Stimulated activated memory B cell treated with anti-CD40 and anti-IgM and Interleukin-4, amounts not matched to agents 10 μg/mL and 1 μg/mL and 100 μg/mL, for 72 hours (primary cell): ENCODE measurements around the gene URM1.
"Not testable (repeated sequence)": the region's sequence is repeated elsewhere in the genome, so short reads cannot be mapped to it uniquely, and the experiment has no call there.

ENCODE experiments used
- ATAC-seq: fragments of 150-1000 bp; cut with Tn5 transposase; 2 replicates; pipeline ENCODE4 v1.10.0; 2021
- H3K27ac Mint-ChIP-seq: one replicate; pipeline ENCODE4 v1.8.0; 2022; ENCODE audit warnings: mild to moderate bottlenecking, mixed read lengths
- H3K27me3 Mint-ChIP-seq: one replicate; pipeline ENCODE4 v1.8.0; 2022; ENCODE audit warnings: mixed read lengths
- H3K36me3 Mint-ChIP-seq: one replicate; pipeline ENCODE4 v1.8.0; 2022; ENCODE audit warnings: mixed read lengths
- H3K4me1 Mint-ChIP-seq: one replicate; pipeline ENCODE4 v1.8.0; 2022; ENCODE audit warnings: mixed read lengths
- H3K4me3 Mint-ChIP-seq: one replicate; pipeline ENCODE4 v1.8.0; 2022; ENCODE audit warnings: mild to moderate bottlenecking, moderate library complexity, mixed read lengths
- H3K9me3 Mint-ChIP-seq: one replicate; pipeline ENCODE4 v1.8.0; 2022; ENCODE audit warnings: mixed read lengths

URM1 gene

DNA sequence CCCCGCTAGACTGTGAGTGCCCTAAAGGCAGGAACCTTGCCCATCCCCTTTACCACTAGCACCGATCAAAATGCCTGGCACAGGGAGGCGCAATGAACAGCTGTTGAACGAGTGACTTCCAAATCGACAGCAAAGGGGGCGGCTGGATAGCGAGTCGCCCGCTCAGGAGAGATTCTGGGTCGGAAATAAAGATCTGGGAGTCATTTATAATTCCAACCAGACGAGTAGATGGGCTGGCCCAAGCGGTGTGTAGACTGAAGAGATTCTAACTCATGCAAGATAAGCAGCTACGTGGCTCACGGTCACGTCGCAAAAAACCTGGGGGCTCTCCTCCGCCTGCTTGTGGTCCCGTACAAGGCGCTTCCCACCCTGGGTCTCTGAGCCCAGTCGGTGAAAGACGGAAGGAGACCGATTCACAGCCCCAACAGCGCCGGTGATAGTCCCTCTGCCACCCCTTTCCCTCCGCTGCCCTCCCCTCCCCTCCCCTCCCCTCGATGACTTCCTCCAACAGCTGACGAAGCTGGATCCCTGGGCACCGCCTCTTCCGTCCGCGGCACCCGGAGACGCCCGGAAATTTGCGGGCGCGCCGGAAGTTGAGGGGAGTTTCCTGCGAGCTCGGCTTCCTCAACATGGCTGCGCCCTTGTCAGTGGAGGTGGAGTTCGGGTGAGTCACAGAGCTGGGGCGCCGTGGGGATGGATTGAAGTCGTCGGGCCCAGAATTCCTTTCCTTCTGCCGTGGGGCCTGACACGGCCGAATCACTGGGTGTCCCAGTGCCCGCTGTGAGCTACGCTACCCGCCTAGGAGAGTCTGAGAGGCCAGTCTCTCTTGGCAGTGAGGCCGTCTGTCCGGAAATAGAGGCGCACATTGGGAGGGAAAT is at the start of gene URM1:
TSS of gene URM1 (plus strand) at position 623 of the 878 bp plus-strand sequence. CDS start at position 630, 7 bp downstream.
- Mint-ChIP-seq H3K9me3 (no peaks in the 10 kb centered on the region), H3K27me3 (peaks cover 11% of the 10 kb centered on the region), H3K27ac (peak within 1 kb of the TSS; percentile 89), H3K4me3 (peak within 1 kb of the TSS; percentile 92), H3K4me1 (peaks cover 37% of the 10 kb centered on the region), H3K36me3 (peaks cover 12% of the 10 kb centered on the region)
- ATAC-seq: peak; percentile 98

DNA sequence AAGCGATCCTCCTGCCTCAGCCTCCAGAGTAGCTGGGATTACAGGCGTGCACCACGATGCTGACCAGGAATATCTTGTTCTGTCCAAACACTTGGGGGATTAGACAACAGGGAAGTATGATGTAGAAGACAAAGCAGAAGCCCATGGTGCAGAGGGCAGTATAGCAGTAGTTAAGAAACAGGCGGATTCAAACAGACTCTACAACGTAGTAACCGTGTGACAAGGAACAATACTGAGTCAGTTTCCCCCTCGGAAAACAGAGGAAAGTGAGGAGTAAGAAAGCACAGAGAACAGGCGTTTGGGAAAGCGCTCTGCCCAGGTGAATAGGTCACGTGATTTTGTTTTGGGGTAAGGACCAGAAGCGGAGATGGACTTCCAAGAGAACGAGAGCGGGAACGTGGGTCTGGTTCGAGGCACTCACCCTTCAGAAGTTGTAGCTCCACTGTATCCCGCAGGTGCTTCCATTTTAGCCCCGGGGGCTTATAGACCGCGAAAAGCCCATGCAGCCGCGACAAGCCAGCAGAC is 49.2 kb upstream of the URM1 start:
- H3K27me3 Mint-ChIP-seq: no peaks in the 10 kb centered on the region
- peaks cover 13% of the 10 kb centered on the region for H3K4me1 Mint-ChIP-seq
- peaks cover 17% of the 10 kb centered on the region for H3K36me3 Mint-ChIP-seq
- peak overlapping the region; percentile 90 for H3K4me3 Mint-ChIP-seq
- no peaks in the 10 kb centered on the region for H3K9me3 Mint-ChIP-seq
- no peak for ATAC-seq
- H3K27ac Mint-ChIP-seq: peak overlapping the region; percentile 91

DNA sequence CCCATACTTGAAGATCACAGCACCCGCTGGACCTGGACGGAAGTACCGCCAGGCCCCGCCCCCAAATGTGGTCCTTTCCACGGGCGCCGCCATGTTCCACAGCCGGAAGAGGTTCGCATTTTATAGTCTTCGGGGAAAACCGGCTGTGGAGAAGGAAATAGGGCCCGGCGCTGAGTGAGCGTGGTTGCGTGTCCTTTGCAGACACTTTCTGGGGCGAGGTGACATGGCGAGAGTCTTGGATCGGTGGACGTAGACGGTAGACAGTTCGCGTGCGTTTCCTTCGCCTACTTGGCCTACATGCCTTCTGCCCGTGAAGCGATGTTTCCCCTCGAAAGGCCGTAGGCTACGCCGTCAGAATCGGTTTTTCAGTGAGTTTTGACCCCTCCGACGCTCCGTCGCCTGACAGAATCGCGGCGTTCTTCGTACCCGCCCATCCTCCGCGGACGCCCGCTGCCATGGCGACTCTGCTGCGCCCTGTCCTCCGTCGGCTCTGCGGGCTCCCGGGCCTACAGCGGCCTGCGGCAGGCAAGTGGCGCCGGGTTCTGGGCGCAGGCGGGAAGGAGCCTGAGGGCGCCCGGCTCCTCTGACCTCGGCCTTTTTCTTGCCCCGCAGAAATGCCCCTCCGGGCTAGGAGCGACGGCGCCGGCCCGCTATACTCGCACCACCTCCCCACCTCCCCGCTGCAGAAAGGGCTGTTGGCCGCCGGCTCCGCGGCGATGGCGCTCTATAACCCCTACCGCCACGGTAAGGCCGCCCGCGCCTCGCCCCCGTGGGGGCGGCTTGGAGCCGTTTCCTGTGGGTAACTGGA is 48.6 kb upstream of the URM1 start, which contains the start of the genes COQ4 and TRUB2:
TSS of gene COQ4 (plus strand) at position 436 of the 808 bp plus-strand sequence. CDS start at position 456, 20 bp downstream.
TSS of gene TRUB2 (minus strand) at position 44 of the 808 bp plus-strand sequence. CDS start at position 5, 39 bp downstream.
- no peaks in the 10 kb centered on the region for H3K9me3 Mint-ChIP-seq
- peaks cover 14% of the 10 kb centered on the region for H3K36me3 Mint-ChIP-seq
- peak within 1 kb of the TSS; percentile 90 for H3K4me3 Mint-ChIP-seq
- peaks cover 13% of the 10 kb centered on the region for H3K4me1 Mint-ChIP-seq
- H3K27me3 Mint-ChIP-seq: no peaks in the 10 kb centered on the region
- peak within 1 kb of the TSS; percentile 91 for H3K27ac Mint-ChIP-seq
- ATAC-seq: peak; percentile 95

DNA sequence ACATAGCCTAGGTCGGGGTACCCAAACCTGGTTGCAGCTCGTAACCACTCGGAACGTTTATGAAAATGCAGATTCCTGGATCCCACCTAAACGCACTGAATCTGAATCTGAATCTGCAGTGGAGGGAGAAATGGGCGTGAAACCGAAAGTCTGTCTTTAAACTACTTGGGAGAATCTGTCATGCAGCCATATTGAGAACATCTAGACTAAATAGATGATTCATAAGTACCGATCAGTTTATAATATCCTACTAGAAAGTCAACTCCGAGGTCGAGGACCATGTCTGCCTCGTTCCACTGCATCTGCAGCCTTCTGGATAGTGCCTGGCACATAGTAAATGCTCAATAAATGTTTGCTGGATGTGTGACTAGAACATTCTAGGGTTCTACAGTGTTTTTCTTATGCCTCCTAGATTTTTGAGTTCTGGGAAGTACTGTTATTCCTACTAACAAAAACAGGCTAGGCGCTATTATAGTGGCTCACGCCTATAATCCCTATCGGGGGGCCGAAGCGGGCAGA is 47.9 kb upstream of the URM1 start:
- Mint-ChIP-seq H3K9me3 (no peaks in the 10 kb centered on the region), H3K4me3 (peak overlapping the region; percentile 90), H3K27me3 (no peaks in the 10 kb centered on the region), H3K36me3 (peaks cover 18% of the 10 kb centered on the region), H3K27ac (peak overlapping the region; percentile 91), H3K4me1 (peaks cover 13% of the 10 kb centered on the region)
- ATAC-seq: no peak

DNA sequence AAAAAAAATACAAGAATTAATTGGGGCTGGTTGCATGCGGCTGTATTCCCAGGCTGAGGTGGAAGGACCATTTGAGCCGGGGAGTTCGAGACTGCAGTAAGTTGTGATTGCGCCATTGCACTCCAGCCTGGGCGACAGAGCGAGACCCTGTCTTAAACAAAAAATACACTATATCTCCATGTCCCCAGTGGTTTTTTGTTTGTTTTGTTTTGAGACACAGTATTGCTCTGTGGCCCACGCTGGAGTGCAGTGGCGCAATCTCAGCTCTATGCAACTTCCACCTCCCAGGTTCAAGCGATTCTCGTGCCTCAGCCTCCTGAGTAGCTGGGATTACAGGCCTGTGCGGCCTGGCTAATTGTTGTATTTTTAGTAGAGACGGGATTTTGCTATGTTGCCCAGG is 47.4 kb upstream of the URM1 start:
- ATAC-seq: no peak
- Mint-ChIP-seq H3K4me3 (peak overlapping the region; percentile 90), H3K27me3 (no peaks in the 10 kb centered on the region)

DNA sequence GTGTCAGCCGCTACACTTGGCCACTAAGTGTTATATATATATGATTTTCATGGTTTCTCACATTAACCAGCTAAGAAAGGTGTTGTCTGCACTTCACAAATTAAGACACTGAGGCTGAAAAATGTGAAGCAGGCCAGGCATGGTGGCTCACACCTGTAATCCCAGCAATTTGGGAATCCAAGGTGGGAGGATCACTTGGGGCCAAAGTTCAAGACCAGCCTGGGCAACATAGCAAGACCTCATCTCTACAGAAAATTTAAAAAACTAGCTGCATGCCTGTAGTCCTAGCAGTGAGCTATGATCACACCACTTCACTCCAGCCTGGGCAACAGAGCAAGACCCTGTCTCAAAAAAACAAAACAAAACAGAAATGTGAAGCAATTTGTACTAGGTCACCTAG is 46.8 kb upstream of the URM1 start:
- Mint-ChIP-seq H3K27me3 (no peaks in the 10 kb centered on the region), H3K9me3 (no peaks in the 10 kb centered on the region), H3K4me3 (no peak overlapping the region), H3K27ac (no peak overlapping the region), H3K36me3 (peaks cover 18% of the 10 kb centered on the region), H3K4me1 (peaks cover 13% of the 10 kb centered on the region)
- no peak for ATAC-seq

More for the DNA sequence above, 47.4 kb upstream of the URM1 start:
- Mint-ChIP-seq H3K9me3 (no peaks in the 10 kb centered on the region), H3K27ac (peak overlapping the region; percentile 91), H3K4me1 (peaks cover 13% of the 10 kb centered on the region), H3K36me3 (peaks cover 18% of the 10 kb centered on the region)

DNA sequence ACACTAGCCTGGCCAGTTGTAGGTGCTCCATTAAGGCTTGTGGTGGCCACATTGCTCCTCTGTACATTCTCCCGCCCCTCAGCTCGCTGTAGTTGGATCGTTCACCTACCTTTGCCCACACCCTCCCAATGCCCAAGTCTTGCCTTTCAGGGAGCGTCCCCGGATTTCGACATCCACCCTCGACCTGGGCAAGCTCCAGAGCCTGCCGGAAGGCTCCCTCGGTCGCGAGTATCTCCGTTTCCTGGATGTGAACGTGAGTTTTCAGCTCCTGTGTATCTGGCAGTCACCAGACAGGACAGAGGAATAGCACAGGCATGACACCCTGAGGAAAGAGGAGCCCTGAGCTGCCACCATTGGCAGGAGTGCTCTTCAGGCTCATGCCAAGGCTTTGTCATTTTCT is 45.5 kb upstream of the URM1 start:
- no peak overlapping the region for H3K27ac Mint-ChIP-seq

DNA sequence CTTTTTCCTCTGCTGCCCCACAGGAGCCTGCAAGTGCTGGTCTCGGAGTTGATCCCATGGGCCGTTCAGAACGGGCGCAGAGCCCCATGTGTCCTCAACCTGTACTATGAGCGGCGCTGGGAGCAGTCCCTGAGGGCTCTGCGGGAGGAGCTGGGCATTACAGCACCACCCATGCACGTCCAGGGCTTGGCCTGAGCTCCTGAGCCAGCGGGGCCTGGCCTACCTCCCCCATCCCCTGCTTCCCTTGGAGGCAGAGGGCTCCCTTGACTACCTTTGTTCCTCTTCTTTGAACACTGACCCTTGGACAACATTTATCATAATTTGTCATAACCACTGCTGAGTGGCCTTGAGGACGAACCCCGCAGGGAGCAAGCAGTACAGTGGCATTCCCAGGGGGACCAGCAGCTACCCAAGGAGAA is 37.7 kb upstream of the URM1 start:
- Mint-ChIP-seq H3K27ac (no peak overlapping the region), H3K36me3 (peaks cover 12% of the 10 kb centered on the region), H3K27me3 (no peaks in the 10 kb centered on the region), H3K4me1 (no peaks in the 10 kb centered on the region), H3K4me3 (no peak overlapping the region), H3K9me3 (no peaks in the 10 kb centered on the region)
- no peak for ATAC-seq

More for the DNA sequence above, 45.5 kb upstream of the URM1 start:
- no peak for ATAC-seq
- peaks cover 13% of the 10 kb centered on the region for H3K4me1 Mint-ChIP-seq
- H3K4me3 Mint-ChIP-seq: no peak overlapping the region
- H3K36me3 Mint-ChIP-seq: peaks cover 18% of the 10 kb centered on the region
- H3K9me3 Mint-ChIP-seq: no peaks in the 10 kb centered on the region
- no peaks in the 10 kb centered on the region for H3K27me3 Mint-ChIP-seq

DNA sequence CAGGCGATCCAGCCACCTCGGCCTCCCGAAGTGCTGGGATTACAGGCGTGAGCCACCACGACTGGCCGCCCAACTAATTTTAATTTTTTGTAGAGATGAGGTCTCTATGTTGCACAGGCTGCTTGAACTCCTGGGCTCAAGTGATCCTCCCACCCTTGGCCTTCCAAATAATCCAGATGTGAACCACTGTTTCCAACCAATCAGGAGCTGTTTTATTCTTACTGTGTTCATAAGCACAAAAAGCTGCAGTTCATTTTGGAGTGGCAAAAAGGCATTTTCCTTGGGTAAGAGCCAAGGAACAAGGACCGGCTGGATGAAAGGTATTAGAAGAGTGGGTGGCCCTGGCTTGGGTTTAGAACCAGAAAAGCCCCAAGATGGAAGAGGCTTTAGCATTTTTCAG is 36.0 kb upstream of the URM1 start:
- H3K4me3 Mint-ChIP-seq: no peak overlapping the region
- no peak overlapping the region for H3K27ac Mint-ChIP-seq
- no peak for ATAC-seq

DNA sequence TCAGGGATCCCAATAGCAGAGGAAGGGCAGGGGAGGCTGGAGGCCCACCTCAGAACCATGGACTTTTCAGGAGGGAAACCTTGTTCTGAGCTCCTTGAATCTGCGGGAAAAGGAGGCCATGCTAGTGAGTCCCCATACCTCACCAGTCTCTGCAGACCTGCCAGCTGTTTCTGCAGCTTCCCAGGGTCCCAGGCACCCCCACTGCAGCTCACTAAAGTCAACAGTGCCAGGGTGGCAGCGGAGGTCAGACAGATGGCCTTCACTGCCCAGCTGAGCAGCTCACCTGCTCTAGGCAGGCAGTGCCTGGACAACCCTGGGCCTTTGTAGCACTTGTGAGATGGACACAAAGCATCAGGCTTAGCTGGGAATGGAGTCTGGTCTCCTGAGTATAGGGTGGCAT is 35.3 kb upstream of the URM1 start:
- H3K4me3 Mint-ChIP-seq: no peak overlapping the region
- H3K9me3 Mint-ChIP-seq: no peaks in the 10 kb centered on the region
- H3K4me1 Mint-ChIP-seq: no peaks in the 10 kb centered on the region
- no peak for ATAC-seq
- no peaks in the 10 kb centered on the region for H3K27me3 Mint-ChIP-seq
- no peak overlapping the region for H3K27ac Mint-ChIP-seq
- H3K36me3 Mint-ChIP-seq: peaks cover 12% of the 10 kb centered on the region

More for the DNA sequence above, 36.0 kb upstream of the URM1 start:
- Mint-ChIP-seq H3K36me3 (peaks cover 12% of the 10 kb centered on the region), H3K4me1 (no peaks in the 10 kb centered on the region), H3K27me3 (no peaks in the 10 kb centered on the region), H3K9me3 (no peaks in the 10 kb centered on the region)

DNA sequence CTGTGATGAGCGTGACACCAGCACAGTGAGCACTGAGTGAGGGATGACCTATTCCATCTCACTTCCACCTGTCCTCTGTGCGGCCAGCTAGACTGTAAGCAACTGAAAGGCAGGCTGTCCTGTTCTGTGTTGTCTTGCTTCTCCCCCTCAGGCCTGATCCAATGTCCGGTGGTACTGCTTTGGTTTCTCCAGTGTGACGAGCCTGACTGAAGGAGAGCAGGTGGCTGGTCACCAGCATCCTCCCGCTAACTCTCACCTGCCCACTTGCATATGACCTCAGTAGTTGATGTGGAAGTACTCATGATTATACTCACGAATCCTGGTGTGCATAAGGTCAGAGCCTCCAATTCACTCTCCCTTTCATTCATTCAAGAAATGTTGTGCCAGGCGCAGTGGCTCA is 33.2 kb upstream of the URM1 start:
- H3K27me3 Mint-ChIP-seq: no peaks in the 10 kb centered on the region
- H3K4me3 Mint-ChIP-seq: no peak overlapping the region
- no peak for ATAC-seq
- H3K9me3 Mint-ChIP-seq: no peaks in the 10 kb centered on the region
- no peak overlapping the region for H3K27ac Mint-ChIP-seq
- peaks cover 3% of the 10 kb centered on the region for H3K36me3 Mint-ChIP-seq
- peaks cover 9% of the 10 kb centered on the region for H3K4me1 Mint-ChIP-seq

DNA sequence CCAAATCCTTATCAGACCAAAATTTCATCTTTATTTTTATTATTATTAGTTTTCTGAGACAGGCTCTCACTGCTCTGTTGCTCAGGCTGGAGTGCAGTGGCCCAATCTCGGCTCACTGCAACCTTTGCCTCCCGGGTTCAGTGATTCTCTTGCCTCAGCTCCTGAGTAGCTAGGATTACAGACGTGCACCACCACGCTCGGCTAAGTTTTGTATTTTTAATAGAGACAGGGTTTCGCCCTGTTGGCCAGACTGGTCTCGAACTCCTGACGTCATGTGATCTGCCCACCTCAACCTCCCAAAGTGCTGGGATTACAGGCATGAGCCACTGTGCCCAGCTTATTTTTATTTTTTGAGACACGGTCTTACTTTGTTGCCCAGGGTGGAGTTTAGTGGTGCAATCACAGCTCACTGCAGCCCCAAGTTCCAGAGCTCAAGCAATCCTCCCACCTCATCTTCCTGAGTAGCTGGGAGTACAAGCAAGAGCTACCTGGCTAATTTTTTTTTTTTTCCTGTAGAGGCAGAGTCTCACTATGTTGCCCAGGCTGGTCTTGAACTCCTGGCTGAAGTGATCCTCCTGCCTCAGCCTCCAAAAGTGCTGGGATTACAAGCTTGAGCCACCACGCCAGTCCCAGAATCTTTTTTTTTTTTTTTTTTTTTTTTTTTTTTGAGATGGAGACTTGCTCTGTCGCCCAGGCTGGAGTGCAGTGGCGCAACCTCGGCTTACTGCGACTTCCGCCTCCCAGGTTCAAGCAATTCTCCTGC is 32.1 kb upstream of the URM1 start:
- H3K27me3 Mint-ChIP-seq, H3K4me1 Mint-ChIP-seq, ATAC-seq, H3K9me3 Mint-ChIP-seq, H3K4me3 Mint-ChIP-seq: not testable (repeated sequence)
- H3K36me3 Mint-ChIP-seq: peaks cover 12% of the 10 kb centered on the region
- H3K27ac Mint-ChIP-seq: peak overlapping the region; percentile 68

DNA sequence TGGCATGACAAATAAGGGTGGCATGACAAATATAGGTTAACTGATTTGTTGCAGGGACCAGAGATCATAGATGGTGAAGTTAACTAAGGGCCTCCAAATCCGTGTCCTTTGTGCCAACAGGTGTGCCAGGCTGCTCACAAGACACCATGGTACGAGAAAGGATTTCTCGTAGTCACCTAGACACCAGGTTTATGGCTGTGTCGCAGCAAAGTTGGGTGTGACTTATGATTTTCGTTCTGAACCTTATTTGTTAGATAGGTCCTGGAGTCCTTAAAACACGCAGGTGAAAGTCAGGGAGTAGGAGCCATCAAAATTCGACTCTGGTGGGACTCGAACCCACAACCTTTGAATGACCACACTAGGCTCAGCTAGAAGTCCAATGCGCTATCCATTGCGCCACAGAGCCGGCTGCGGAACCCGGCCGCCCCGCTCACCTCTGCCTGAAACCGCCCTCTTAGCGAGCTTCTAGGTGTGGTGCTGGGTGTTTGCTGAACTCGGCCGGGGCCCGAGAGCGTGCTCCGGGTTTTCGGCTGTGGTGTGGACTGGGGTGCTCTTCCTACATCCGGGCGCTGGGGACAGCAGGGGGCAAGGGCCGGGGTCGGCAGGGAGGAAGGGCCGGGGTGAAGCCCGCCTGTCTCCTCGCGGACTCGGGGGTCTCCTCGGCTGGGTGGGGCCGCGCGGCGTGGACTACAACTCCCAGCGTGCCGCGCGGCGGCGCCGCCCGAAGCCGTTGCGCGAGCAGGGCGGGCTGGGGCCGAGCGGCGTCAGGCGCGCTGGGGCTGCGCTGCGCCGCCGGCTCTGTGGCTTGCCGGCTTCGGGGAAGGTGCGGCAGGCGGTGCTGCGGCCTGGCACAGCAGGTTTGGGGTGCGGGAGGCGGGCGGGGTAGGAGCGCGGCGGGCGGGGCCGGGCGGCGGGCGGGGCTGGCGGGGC is 31.1 kb upstream of the URM1 start, which contains the start of gene SLC27A4:
TSS of gene SLC27A4 (plus strand) at position 767 of the 930 bp plus-strand sequence. CDS start 2,606 bp downstream, outside the sequence.
- Mint-ChIP-seq H3K4me3 (peak within 1 kb of the TSS; percentile 93), H3K36me3 (peaks cover 19% of the 10 kb centered on the region), H3K9me3 (no peaks in the 10 kb centered on the region), H3K4me1 (peaks cover 9% of the 10 kb centered on the region), H3K27me3 (no peaks in the 10 kb centered on the region), H3K27ac (peak within 1 kb of the TSS; percentile 68)
- ATAC-seq: peak; percentile 97
